Cortex of kidney (tissue), 1 donor: ENCODE data around the gene MAP10.
"Not testable (repeated sequence)": the region's sequence is repeated elsewhere in the genome, so short reads cannot be mapped to it uniquely, and the experiment has no call there.

ENCODE experiments used
- DNase-seq: peaks from one replicate; lab custom pipeline; 2025; lab: John Stamatoyannopoulos, UW

The MAP10 gene, protein sequence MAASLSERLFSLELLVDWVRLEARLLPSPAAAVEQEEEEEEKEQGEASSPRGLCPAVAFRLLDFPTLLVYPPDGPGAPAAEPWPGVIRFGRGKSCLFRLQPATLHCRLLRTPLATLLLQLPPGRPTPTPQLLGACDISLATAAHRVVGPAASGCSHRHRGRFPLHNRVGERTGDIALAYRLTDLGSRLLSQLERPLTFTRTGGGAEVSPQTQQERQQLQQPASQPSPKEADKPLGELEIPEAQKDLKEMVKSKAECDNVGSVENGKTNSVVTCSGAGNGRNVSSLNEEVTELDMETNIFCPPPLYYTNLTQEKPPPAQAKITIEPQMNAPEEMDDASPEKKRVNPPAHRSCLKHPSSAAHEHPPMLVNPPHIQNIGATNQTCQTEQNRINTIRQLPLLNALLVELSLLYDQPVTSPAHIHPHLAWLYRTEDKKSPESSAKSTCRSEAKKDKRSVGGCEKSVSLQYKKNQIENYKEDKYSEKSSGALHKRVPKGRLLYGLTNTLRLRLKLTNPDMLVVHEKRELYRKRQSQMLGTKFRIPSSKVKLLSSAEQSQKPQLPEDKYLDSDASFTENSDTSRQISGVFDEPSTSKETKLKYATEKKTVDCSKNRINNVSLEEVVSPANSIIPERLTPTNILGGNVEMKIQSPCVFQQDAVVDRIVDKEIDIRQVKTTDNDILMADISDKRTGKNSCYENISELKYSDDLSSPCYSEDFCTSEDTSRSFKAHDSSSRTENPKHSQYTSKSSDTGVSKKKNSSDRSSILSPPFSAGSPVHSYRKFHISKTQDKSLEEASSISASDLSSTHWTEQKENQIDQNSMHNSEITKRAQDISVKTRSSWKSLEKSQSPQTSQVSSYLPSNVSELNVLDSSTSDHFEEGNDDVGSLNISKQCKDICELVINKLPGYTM

DNA sequence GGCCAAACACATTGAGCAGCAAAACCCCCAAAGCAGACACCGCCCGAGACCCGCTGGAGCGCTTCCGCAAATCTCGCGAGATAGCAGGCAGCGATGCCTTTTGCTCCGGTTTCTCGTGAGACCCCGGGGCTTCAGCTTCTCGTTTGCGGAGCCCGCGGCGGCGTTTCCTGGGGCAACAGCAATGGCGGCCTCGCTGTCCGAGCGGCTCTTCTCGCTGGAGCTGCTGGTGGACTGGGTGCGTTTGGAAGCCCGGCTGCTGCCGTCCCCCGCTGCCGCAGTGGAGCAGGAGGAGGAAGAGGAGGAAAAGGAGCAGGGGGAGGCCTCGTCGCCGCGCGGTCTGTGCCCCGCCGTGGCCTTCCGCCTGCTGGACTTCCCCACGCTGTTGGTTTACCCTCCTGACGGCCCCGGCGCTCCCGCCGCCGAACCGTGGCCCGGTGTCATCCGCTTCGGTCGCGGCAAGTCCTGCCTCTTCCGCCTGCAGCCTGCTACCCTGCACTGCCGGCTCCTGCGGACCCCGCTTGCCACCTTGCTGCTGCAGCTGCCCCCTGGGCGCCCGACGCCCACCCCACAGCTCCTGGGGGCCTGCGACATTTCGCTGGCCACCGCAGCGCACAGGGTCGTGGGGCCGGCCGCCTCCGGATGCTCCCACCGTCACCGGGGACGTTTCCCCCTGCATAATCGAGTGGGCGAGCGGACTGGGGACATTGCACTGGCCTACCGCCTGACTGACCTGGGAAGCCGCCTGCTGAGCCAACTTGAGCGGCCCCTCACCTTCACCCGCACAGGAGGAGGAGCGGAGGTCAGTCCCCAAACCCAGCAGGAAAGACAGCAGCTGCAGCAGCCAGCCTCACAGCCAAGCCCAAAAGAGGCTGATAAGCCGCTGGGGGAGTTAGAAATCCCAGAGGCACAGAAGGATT lies at the start of gene MAP10:
Gene MAP10 (plus strand): TSS at position 148 of the 917 bp plus-strand sequence. CDS start 34 bp downstream, at position 182.
- no peak for DNase-seq

DNA sequence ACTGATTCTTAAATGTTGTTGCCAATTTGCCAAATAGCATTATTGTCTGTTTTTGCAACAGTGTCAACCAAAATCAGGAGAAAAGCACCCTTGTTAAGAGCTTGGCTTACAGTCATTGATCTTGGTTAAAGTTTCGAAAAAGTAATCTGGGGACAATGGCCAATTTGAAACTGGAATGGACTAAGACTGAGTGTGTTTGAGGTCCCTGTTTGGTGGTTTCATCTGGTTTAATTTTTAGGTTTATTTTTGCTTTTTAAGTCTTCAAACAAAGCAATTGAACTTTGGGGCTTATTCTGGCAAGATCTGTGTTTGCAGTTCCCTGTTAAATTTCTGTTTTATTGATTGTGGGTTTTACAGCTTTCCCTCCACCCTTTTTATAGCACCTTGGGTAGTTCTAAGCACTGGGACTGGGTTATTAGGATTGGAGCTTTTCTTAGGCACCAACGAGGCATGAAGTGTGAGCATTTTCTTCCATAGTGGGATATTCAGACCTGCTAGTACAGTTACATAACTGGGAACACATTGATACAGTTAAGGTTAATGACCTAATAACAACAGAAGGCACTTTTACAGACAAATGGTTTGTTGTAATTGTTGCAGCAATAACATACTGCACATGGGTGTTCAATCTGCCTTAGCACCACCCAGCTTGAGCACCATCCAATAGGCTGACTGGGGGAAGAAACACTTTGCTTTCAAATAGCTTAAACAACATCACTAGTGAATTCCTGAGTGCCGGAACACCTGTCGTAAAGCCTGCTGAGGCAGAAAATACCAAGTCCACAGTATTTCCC lies 40.6 kb upstream of the MAP10 start:
- DNase-seq: no peak

DNA sequence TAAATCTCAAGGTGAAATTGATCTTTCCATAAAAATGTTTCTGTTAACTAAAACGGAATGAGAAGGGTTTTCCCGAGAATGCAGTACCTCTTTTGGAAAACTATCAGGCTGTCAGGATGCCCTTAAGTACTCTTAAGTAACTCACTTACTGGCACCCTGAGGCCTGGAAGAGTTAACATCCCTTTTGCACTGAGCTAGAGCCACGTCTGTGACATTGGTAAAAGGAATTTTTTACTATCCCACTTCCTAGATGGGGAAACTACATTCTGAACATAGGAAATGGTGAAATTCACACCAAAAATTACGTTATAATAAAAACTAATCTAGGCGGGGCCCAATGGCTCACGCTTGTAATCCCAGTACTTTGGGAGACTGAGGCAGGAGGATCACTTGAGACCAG lies 39.7 kb upstream of the MAP10 start:
- no peak for DNase-seq

DNA sequence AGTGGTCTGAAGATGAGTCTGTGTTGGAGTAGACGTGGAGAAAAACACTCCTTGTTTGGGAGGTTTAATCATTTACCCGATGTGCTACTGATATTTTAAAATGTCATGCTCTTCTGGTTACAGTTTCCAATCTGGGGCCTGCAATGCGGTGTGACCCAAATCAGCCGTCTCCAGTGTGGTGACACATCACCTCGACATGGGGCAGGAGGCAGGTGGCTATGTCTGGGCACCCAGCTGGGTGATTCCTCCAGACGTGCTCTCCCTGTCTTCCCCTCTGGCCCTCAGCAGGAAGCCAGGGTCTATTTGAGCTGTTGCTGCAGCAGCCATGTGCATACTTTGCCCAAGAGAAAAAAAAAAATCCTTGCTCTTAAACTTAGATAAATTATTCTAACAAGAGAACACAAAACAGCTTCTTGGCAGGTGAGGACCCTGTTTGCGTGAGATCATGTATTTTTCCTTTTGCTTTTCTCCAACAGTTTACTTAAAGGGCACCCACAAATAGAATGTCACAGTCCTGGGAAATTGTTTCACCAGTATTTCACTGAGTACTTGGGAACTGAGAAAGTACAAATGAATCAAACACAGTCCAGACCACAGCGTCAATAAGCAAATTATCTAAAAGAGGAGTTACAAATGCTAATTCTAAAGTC lies 38.9 kb upstream of the MAP10 start:
- no peak for DNase-seq

DNA sequence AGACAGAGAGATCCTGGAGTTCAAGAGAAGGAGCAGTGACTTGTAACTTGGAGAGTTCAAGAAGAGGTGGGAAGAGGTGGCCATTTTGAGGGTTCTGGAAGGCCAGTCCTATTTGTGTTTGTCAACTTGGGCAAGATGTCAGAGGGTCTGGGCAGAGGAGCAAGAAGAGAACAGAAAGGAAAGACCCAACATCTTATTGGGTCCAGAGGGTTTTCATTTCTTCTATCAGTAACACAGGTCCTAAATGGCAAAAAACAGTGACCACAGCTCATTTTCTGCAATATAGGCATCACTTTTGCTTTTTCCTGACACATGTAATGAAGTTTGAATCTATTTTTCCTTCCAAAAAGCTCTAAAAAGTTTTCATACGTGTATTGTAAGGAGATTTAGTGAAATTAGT lies 38.3 kb upstream of the MAP10 start:
- no peak for DNase-seq

DNA sequence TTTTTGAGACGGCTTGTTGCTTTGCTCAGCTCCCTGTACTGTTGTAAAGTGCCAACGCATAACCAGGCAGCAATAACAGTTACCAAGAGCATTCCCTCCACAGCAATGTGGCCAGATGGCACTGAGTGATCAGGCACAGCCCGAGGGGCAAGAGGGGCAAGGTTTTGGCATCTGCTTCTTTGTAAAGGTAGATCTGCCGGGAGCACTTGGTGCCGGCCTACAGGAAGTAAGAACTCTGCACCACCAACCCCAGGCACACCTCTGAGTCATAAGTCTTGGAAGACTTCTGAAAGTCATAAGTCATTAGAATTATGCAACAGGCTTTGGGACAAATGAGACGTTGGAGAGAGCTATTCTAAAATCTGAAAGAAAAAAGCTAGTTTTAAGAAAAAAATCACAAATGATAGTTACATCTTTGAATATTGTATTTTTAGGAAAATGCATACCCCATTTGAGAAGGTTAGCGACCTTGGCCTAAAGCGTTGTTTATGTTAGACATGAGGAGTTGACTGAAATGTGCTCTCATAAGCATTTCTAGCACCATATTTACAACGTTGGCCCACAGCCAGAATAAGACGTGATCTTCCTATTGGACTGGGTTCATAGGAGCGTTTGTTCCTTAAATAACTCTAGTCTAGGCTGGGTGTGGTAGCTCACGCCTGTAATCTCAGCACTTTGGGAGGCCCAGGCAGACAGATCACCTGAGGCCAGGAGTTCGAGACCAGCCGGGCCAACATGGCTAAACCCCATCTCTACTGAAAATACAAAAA lies 37.7 kb upstream of the MAP10 start:
- DNase-seq: no peak

DNA sequence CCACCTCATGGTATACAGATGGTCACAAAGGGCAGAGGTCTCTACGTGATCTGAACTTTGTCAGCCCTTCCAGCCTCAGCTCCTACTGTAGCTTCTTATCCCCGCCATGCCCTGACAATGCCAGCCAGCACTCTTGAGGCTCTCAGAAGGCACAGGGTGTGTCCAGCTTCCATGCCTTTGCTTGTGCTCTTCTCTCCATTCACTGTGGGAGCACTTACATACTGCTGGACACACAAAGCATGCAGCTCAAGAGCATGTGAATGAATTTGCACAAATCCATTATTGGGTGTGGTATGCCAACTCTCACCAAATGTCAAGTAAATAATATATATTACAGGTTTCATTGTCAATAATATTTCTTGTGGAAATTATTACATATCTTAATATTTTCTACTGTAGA lies 36.4 kb upstream of the MAP10 start:
- no peak for DNase-seq

DNA sequence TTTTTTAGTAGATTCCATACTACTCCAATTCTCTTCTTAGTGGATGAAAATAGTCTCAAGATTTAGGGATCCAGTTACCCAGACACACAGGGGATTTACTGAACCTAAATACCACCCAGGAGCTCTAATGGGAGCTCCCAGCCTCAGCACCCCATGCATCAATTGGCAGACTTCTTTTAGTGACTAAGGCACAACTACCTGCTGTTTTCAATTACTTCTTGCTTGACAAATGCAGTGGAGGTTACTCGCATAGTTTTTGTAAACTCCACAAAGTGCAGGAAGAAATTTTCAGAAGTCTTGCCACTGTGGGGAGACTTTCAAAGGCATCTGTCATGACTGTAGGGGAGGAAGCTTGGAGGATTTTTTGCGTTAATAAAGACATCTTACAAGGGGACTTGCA lies 35.5 kb upstream of the MAP10 start:
- no peak for DNase-seq

DNA sequence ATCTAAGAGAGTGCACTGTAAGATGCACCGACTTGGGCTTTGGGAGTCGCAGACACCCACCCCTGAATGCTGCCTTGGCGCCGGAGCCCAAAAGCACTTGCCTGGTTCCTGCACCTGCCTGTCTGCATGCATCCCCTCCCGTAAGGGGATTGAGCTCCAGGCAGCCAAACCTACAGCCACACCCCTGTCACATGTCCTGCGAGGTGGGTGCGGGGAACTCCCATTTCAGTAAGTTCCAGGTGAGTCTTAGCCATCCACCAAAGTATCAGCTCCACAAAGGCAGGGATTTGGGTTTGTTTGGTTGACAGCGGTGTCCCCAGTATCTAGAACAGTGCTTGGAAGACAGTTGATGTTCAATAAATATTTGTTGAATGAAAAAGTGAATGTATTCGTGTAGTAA lies 31.5 kb upstream of the MAP10 start:
- no peak for DNase-seq

DNA sequence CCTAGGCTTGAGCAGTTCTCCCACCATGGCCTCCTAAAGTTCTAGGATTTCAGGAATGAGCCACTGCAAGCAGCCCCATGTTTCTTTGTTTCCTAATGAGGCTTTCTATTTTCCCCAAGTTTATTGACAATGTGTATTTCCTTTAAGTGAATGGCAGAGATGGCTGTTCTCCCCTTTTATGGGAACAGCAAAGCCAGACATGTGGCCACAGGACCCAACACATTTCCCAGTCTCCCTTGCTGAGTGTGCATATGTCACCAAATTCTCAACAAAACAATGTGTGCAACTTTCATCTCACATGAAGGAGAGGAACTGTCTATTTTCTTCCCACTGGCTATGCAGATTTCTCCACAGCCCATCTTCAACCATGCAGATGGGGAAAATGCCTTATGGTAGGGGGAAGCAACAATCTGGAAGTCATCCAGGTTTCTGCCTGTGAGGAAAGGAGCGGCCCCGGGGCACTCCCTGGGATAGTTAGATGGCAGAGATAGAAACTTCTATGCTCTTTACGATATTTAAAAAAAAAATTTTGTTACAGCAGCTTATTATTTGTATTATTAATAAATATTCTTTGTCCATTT lies 28.6 kb upstream of the MAP10 start:
- no peak for DNase-seq

DNA sequence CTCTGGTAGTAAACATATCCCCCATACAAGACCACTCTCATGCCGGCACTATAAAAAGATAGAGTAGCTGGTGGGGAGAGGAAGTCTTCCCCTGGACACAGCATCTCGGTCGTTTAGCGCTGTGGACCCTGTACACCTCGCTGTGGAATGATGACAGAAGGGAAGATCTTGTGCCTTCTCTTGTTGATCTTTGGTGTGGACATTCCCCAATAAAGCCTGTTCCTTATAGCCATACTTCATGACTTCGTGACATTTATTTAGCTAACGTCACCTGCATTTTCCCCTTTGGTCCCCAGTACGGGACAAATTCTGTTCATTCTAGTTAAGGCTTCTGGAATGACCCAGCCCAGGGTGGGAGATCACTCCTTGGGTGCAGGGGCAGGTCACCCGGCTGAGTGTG lies 24.9 kb upstream of the MAP10 start:
- no peak for DNase-seq

DNA sequence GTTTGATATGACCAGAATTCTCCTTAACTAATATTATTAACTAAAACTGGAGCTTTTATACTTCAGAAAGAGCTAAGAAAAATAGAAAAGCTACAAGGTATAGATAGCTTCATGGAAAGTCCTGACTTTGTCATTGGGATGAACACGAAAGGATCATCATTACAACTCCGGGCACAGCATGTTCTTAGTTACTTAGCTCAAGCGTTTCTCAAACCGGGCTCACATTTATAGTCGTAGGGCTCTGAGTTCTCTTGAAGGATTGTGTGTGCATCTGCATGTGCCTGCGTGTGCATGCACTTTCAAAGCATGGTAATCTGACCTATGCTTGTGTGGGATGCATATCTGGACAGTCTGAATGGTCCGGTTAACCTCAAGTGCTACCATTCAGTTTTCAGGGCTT lies 20.4 kb upstream of the MAP10 start:
- no peak for DNase-seq

DNA sequence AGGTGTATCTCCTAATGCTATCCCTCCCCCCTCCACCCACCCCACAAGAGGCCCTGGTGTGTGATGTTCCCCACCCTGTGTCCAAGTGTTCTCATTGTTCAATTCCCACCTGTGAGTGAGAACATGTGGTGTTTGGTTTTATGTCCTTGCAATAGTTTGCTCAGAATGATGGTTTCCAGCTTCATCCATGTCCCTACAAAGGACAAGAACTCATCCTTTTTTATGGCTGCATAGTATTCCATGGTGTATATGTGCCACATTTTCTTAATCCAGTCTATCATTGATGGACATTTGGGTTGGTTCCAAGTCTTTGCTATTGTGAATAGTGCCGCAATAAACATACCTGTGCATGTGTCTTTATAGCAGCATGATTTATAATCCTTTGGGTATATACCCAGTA lies 19.6 kb upstream of the MAP10 start:
- DNase-seq: not testable (repeated sequence)

DNA sequence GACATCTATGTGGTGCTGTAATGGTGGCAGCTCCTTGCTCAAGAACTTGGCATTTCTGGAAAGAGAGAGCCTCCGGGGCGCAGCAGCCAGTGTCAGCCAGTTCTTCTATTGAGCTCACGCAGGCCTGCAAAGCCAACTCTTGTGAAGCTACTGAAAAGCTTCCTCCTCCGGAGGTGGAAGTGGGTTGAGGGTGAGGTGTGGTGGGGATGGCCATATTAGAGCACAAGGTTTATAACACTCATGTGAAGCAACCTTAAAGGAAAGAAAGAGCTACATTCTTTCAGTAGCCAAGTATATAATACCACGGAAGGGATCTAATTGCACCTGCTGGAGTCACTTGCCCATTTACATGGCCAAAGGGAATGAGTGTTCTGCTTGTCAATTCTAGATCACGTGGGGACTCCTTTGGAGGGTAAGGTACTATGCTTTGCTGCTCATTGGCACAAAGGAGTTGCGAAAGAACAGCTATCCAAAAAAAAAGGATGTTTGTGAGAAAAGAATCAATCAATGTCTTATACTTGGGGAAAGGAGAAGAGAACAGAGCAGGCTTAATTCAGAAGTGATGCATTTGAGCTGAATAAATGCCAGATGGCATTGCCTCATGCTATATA lies 18.3 kb upstream of the MAP10 start:
- DNase-seq: no peak

DNA sequence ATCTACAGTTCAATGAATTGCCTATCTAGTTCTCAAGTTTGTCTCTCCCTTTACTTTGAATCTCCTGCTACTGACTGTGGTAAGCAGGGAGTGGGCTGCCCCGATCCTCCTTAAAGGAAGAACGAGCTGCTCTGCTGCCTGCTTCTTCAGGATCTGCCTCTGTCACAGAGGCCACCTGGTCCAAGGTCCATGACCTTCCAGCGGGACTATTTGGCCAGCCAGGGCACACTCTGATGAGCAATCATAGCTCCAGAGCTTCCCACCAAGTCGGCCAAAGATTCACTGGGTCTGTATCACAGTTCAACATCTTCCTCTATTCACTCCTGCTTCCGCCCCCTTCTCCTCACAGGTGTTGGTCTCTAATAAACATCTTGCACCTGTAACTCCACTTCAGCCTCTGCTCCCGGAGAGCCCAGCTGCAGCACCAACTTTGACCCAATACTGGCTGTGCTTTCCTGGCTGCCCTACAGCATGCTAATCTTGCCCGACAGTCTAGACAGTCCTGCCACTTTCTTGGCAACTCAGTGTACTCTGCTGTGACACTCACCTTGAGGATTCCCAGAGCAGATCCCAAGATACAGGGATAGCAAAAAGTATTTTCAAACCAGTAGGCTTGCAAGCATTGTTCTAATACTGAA lies 16.9 kb upstream of the MAP10 start:
- DNase-seq: no peak

DNA sequence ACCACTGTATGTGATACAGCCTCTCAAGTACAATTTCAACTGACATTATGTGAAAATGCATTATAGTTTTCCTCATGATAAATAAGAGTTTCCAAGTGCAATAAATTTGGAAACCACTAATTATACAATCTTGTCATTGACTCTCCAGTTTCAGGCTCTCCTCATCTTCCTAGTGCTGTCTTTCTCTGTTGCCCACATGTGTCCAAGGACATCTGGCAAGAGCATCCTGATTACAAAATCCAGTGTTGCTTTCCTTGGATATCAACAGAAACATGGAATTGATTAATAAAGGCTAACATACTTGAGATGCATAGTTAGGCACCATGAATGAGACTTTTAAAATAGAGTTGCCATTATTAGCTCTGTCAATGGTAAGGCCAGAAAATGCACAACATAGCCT lies 15.6 kb upstream of the MAP10 start:
- no peak for DNase-seq

DNA sequence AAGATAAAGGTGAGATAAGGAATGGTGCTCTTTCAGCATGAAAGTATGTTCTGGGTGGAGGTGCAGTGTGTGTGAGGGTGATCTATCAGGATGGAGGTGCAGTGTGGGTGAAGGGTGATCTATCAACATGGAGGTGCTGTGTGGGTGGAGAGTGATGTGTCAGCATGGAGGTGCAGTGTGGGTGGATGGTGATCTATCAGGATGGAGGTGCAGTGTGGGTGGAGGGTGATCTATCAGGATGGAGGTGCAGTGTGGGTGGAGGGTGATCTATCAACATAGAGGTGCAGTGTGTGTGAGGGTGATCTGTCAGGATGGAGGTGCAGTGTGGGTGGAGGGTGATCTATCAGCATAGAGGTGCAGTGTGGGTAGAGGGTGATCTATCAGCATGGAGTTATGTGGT lies 12.3 kb upstream of the MAP10 start:
- DNase-seq: no peak

DNA sequence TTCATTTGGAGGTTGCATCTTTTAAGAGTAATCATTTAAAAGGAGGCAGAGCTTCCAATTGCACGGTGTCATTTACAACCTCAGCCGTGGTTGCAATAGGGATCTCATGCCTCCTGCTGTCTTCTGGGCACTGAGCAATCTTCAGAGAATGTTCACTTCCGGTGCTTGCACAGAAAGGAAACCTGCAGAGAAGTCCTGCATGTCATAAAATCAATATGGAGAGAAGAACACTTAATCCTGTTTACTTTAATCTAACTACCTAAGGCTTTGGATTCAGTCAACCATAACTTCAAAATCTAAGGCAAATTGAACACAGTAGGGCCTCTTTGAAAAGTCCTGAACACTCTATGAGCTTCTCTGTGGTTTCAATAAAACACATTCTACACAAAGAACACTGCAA lies 11.3 kb upstream of the MAP10 start:
- DNase-seq: no peak
